ENCODE measurements around the gene A1BG. TPM values are rescaled to one million over a fixed set of nuclear protein-coding genes. Genes with fewer than 3 reads are reported as not detected.

A1BG gene
- total RNA-seq, 2 experiments from 2014 or later: 8.5 to 9.9 TPM

GRCh38 chr19:58364146-58364545 is 10.9 kb upstream of the A1BG start:
- ChIA-PET CTCF (interaction anchor here (1.5 to 3.1 kb wide), 2 partner anchors 17 to 156 kb away, joined by 7 to 15 read pairs; partner anchors contain the start of gene ZBTB45), POLR2A (interaction anchor here (1.1 to 3.1 kb wide), 6 partner anchors 9 to 85 kb away, joined by 3 to 22 read pairs (median 7); partner anchors contain the start of genes RPS5 and ZNF8)

GRCh38 chr19:58362272-58362994 is 9.1 kb upstream of the A1BG start, which contains the start of gene ZNF497:
Gene ZNF497, minus strand, starts transcription at chr19:58362751. Its CDS starts 5,116 bp downstream, at chr19:58357635.
- H3K4me1 Mint-ChIP-seq: peaks cover 15% of the 10 kb centered on the region
- POLR2A ChIA-PET: interaction anchor here (0.7 to 3.1 kb wide), 23 partner anchors 9 to 763 kb away, joined by 3 to 22 read pairs (median 5); partner anchors contain the start of genes ERVK3-1, RPS5, ZBTB45 and ZNF274
- CTCF ChIA-PET: interaction anchor here (0.7 to 3.1 kb wide), 7 partner anchors 15 to 152 kb away, joined by 3 to 15 read pairs (median 3); partner anchors contain the start of genes ZNF584 and ZSCAN22
- H3K27ac Mint-ChIP-seq: peak within 1 kb of the TSS; percentile 77
- H3K27me3 Mint-ChIP-seq: no peaks in the 10 kb centered on the region
- H3K4me3 Mint-ChIP-seq: peak within 1 kb of the TSS; percentile 89
- H3K9me3 Mint-ChIP-seq: no peaks in the 10 kb centered on the region
- peaks cover 4% of the 10 kb centered on the region for H3K36me3 Mint-ChIP-seq (ENCODE audit: low read depth)
- DNase-seq: peak; percentile 97

More at GRCh38 chr19:58364146-58364545, 10.9 kb upstream of the A1BG start:
- Mint-ChIP-seq H3K27ac (no peak overlapping the region), H3K4me3 (no peak overlapping the region), H3K36me3 (ENCODE audit: low read depth) (peaks cover 4% of the 10 kb centered on the region), H3K27me3 (no peaks in the 10 kb centered on the region), H3K4me1 (peaks cover 15% of the 10 kb centered on the region), H3K9me3 (no peaks in the 10 kb centered on the region)
- DNase-seq: no peak

- H3K4me3 Mint-ChIP-seq: peak overlapping the region; percentile 89
- H3K9me3 Mint-ChIP-seq: no peaks in the 10 kb centered on the region
- peak overlapping the region; percentile 77 for H3K27ac Mint-ChIP-seq
- ChIA-PET CTCF (interaction anchor here (1.3 to 3.1 kb wide), 2 partner anchors 14 to 18 kb away, joined by 5 to 15 read pairs; no protein-coding TSS in a partner anchor), POLR2A (interaction anchor here (0.8 to 3.1 kb wide), 17 partner anchors 10 to 762 kb away, joined by 3 to 22 read pairs (median 6); partner anchors contain the start of genes RPS5, ZBTB45, ZNF274 and ZNF446)
- H3K27me3 Mint-ChIP-seq: no peaks in the 10 kb centered on the region
- DNase-seq: peak; percentile 45
- H3K36me3 Mint-ChIP-seq (ENCODE audit: low read depth): peaks cover 4% of the 10 kb centered on the region
- H3K4me1 Mint-ChIP-seq: peaks cover 17% of the 10 kb centered on the region
Measured at GRCh38 chr19:58361900-58362271, 8.6 kb upstream of the A1BG start.

- peaks cover 3% of the 10 kb centered on the region for H3K36me3 Mint-ChIP-seq (ENCODE audit: low read depth)
- H3K9me3 Mint-ChIP-seq: no peaks in the 10 kb centered on the region
- H3K27ac Mint-ChIP-seq: no peak overlapping the region
- ChIA-PET CTCF (no interaction called here), POLR2A (interaction anchor here (0.9 to 2.8 kb wide), 4 partner anchors 11 to 174 kb away, joined by 3 to 16 read pairs (median 4); partner anchors contain the start of gene ZNF274)
- no peak overlapping the region for H3K4me3 Mint-ChIP-seq
- H3K27me3 Mint-ChIP-seq: peaks cover 4% of the 10 kb centered on the region
- no peak for DNase-seq
- H3K4me1 Mint-ChIP-seq: peaks cover 20% of the 10 kb centered on the region
Measured at GRCh38 chr19:58357481-58358145, 4.3 kb upstream of the A1BG start.

GRCh38 chr19:58356766-58357480 is 3.6 kb upstream of the A1BG start:
- ChIA-PET CTCF (interaction anchor here (0.7 kb wide), 1 partner anchor 173 kb away, joined by 3 read pairs; no protein-coding TSS in a partner anchor), POLR2A (interaction anchor here (0.9 to 2.8 kb wide), 5 partner anchors 10 to 173 kb away, joined by 3 to 16 read pairs (median 4); partner anchors contain the start of genes ZBTB45 and ZNF274)
- H3K36me3 Mint-ChIP-seq (ENCODE audit: low read depth): peaks cover 2% of the 10 kb centered on the region
- peaks cover 17% of the 10 kb centered on the region for H3K4me1 Mint-ChIP-seq
- H3K27me3 Mint-ChIP-seq: peaks cover 4% of the 10 kb centered on the region
- no peak for DNase-seq
- no peaks in the 10 kb centered on the region for H3K9me3 Mint-ChIP-seq
- no peak overlapping the region for H3K27ac Mint-ChIP-seq
- peak overlapping the region; percentile 24 for H3K4me3 Mint-ChIP-seq

- Mint-ChIP-seq H3K27ac (no peak overlapping the region), H3K9me3 (no peaks in the 10 kb centered on the region), H3K27me3 (peaks cover 4% of the 10 kb centered on the region), H3K36me3 (ENCODE audit: low read depth) (peaks cover 3% of the 10 kb centered on the region), H3K4me3 (peak overlapping the region; percentile 24), H3K4me1 (peaks cover 16% of the 10 kb centered on the region)
- ChIA-PET POLR2A (interaction anchor here (0.8 to 2.8 kb wide), 6 partner anchors 9 to 173 kb away, joined by 3 to 16 read pairs (median 4); partner anchors contain the start of genes ZBTB45 and ZNF274), CTCF (interaction anchor here (0.7 kb wide), 1 partner anchor 173 kb away, joined by 3 read pairs; no protein-coding TSS in a partner anchor)
- DNase-seq: peak; percentile 46
Measured at GRCh38 chr19:58355908-58356765, 2.8 kb upstream of the A1BG start.

- H3K36me3 Mint-ChIP-seq (ENCODE audit: low read depth): peaks cover 9% of the 10 kb centered on the region
- H3K4me1 Mint-ChIP-seq: peaks cover 16% of the 10 kb centered on the region
- no peak overlapping the region for H3K27ac Mint-ChIP-seq
Measured at GRCh38 chr19:58355215-58355796, 2.0 kb upstream of the A1BG start.

GRCh38 chr19:58354478-58355030 is 1.3 kb upstream of the A1BG start:
- Mint-ChIP-seq H3K9me3 (no peaks in the 10 kb centered on the region), H3K4me1 (peaks cover 18% of the 10 kb centered on the region), H3K36me3 (ENCODE audit: low read depth) (peaks cover 12% of the 10 kb centered on the region), H3K27ac (no peak overlapping the region), H3K4me3 (no peak overlapping the region), H3K27me3 (peaks cover 4% of the 10 kb centered on the region)
- POLR2A ChIA-PET: interaction anchor here (0.7 to 1.2 kb wide), 2 partner anchors 9 to 166 kb away, joined by 3 read pairs; no protein-coding TSS in a partner anchor
- DNase-seq: no peak
- CTCF ChIA-PET: no interaction called here

More at GRCh38 chr19:58355215-58355796, 2.0 kb upstream of the A1BG start:
- ChIA-PET POLR2A (interaction anchor here (1.2 to 2.8 kb wide), 3 partner anchors 8 to 164 kb away, joined by 3 to 16 read pairs (median 4); partner anchors contain the start of gene ZBTB45), CTCF (no interaction called here)
- Mint-ChIP-seq H3K27me3 (peaks cover 4% of the 10 kb centered on the region), H3K9me3 (no peaks in the 10 kb centered on the region), H3K4me3 (no peak overlapping the region)
- no peak for DNase-seq

GRCh38 chr19:58353717-58354477 is 605 bp upstream of the A1BG start:
- Mint-ChIP-seq H3K4me1 (peaks cover 23% of the 10 kb centered on the region), H3K27me3 (peaks cover 4% of the 10 kb centered on the region), H3K9me3 (no peaks in the 10 kb centered on the region), H3K27ac (no peak overlapping the region), H3K36me3 (ENCODE audit: low read depth) (peaks cover 16% of the 10 kb centered on the region), H3K4me3 (no peak overlapping the region)
- CTCF ChIA-PET: no interaction called here
- DNase-seq: no peak
- POLR2A ChIA-PET: interaction anchor here (1.2 kb wide), 1 partner anchor 10 kb away, joined by 3 read pairs; no protein-coding TSS in a partner anchor

- ChIA-PET CTCF (no interaction called here), POLR2A (interaction anchor here (0.8 kb wide), 1 partner anchor 10 kb away, joined by 3 read pairs; no protein-coding TSS in a partner anchor)
- peaks cover 4% of the 10 kb centered on the region for H3K27me3 Mint-ChIP-seq
- DNase-seq: no peak
- no peak overlapping the region for H3K27ac Mint-ChIP-seq
- peaks cover 21% of the 10 kb centered on the region for H3K36me3 Mint-ChIP-seq (ENCODE audit: low read depth)
- H3K4me1 Mint-ChIP-seq: peaks cover 35% of the 10 kb centered on the region
- no peaks in the 10 kb centered on the region for H3K9me3 Mint-ChIP-seq
- H3K4me3 Mint-ChIP-seq: no peak overlapping the region
Measured at GRCh38 chr19:58351990-58352755, 1.1 kb downstream of the A1BG start.

Data from activated CD4-positive, alpha-beta memory T cell treated with anti-CD3 and anti-CD28 coated beads, Interleukin-2, amount 10 ng/mL, durations not matched to agents 7 days and 5 days (primary cell).